GM19023 (cell line): ENCODE results near the gene SULT1E1.
A peak's percentile ranks its signal among the peaks of the same experiment; 100 is the strongest.

Experiments used
- ATAC-seq: cut with Tn5 transposase; IDR thresholded peaks from one replicate; pipeline ENCODE4 v1.9.1; 2021; ENCODE audit warnings: mild to moderate bottlenecking, moderate library complexity; ENCODE audit not compliant: unreplicated experiment

Gene SULT1E1

GRCh38 chr4:69860052-69860451 is at the start of gene SULT1E1:
SULT1E1 (minus strand) TSS chr4:69860145; CDS start chr4:69857644, 2,501 bp downstream.
- no peak for ATAC-seq

DNA sequence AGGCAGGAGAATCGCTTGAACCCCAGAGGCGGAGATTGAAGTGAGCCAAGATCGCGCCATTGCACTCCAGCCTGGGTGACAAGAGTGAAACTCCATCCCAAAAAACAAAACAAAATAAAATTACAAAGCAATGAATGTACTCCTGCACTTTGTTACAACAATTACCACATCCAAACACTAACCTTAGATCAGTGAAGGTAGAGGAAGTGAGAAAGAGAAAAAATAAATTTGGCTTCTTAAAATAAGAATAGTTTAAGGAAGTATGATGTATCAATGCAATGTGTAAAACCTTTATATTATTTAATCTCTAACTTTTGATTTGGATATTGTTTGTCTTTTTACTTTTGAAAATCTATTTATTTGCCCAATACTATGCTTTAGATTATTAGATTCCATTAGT is 49.2 kb upstream of the SULT1E1 start:
- ATAC-seq = no peak

DNA sequence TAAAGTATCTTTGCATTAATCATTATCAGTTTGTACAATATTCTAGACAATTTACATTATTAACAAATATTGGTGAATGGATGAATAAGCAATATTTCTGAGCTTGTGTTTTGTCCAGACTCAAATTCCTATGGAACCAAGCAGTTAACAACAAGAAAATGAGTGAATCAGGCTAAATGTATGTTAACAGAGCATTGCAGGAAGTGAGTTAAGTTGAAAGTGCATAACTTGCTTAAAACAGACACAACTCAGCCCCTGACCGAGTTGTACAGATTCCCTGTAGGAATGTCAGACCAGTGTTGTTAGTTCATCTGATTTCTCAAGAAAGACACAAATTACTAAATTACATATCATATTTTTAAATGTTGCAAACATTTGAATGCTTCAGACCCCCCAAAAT is 47.2 kb upstream of the SULT1E1 start:
- no peak for ATAC-seq

DNA sequence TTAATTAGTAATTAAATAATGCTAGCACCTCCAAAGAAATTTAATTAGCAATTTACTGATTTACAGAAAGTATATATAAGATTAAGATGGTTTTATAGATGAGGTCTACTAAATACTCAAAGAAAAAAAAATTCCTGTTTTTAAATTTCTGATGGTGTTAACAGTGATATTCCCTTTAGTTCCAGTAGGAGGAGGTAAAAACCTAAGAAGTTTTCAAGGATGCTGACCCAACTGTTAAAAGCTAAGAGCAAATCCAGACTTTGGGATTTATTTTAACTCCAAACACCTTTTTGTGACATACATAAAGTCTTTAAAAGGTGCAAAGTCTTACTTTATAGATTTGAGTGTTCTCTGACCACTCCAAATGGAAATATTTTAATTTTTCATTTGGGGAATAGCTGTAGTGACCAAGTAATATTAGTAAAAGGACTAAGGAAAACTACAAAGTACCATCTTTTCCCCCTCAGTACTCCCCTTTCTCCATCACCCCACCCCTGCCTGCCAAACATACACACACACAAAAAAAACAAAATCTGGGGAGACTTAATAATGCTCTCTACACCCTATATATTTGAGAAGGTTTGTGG is 36.7 kb upstream of the SULT1E1 start:
- ATAC-seq = no peak

- no peak for ATAC-seq
Measured at GRCh38 chr4:69894721-69895120, 34.8 kb upstream of the SULT1E1 start.

- no peak for ATAC-seq
Measured at GRCh38 chr4:69894186-69894585, 34.2 kb upstream of the SULT1E1 start.

GRCh38 chr4:69888336-69888735 is 28.4 kb upstream of the SULT1E1 start:
- ATAC-seq = no peak

GRCh38 chr4:69882150-69882549 is 22.2 kb upstream of the SULT1E1 start:
- no peak for ATAC-seq

DNA sequence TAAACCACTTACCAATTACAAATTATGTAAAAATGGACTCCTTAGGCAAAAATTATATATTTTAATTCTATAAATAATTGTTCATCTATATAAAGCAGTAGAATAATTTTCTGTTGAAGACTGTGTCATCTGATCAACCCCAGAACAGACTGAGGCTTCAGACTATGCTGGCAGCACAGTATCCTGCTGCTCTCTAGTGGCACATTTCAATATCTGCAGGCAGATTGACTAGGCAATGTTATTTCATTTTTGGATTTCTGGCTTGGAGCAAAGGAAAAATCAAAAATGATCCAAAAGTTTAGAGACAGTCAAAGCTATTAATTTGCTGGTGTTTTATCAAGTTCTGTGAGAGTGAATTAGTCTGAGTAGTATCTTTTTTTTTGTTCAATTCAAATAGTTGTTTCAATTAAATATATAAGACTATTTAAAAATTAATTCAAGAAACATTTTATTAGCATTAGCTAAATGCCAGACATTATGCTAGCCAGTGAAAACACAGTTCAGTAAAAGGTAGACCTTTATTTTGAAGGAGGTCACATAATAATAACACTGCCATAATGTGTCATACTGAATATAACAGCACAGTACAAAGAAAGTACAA is 21.3 kb upstream of the SULT1E1 start:
- peak; percentile 89 for ATAC-seq

DNA sequence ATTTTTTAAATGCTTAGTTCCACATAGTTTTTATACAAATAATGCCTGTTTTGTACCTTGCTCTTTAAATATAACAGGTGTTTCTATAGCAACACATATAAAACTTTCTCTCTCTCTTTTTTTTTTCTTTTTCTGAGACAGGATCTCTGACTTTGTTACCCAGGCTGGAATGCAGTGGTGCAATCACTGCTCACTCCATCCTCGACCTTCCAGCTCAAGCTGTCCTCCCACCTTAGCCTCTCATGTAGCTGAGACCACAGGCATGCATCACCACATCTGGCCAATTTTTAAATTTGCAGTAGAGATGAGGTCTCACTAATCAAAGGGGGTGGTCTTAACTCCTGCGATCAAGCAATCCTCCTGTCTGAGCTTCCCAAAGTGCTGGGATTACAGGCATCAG is 18.3 kb upstream of the SULT1E1 start:
- ATAC-seq = no peak

DNA sequence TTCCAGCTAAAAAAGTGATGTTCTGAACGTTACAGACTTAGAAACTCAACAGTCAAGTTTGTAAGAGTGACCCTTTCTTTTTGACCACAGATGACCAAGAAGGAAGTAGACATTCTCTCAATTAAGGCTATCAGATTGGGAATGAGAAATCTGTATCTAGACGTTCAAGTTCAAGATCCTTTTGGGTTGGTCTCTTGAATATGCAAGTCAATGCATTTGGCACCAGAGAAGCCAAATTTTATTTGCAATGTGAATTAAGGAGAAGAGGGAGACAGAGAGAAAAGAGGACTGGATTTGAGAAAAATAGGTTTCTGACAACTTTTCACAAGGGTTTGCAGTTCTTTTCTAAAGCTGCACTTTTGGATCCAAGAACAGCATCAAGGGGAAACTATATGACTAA is 17.5 kb upstream of the SULT1E1 start:
- no peak for ATAC-seq

- no peak for ATAC-seq
Measured at GRCh38 chr4:69876071-69876470, 16.1 kb upstream of the SULT1E1 start.

DNA sequence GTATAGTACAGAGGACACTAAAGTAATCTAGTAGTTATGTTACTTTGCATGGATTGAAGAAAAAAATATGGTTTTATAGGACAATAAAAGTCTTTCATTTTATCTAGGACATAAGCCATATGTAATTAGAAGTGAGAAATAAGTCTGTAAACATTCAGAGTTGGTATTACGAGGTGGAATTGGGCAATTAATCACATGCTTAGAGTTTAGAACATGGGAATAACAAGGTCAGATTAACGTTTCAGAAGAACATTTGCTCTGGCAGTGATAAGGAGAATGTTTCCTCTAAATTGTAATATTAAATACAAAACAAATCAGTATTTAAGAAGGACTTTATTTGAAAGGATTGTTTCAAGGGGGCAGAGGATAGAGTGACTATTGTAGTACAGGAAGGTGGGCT is 15.6 kb upstream of the SULT1E1 start:
- ATAC-seq = no peak

DNA sequence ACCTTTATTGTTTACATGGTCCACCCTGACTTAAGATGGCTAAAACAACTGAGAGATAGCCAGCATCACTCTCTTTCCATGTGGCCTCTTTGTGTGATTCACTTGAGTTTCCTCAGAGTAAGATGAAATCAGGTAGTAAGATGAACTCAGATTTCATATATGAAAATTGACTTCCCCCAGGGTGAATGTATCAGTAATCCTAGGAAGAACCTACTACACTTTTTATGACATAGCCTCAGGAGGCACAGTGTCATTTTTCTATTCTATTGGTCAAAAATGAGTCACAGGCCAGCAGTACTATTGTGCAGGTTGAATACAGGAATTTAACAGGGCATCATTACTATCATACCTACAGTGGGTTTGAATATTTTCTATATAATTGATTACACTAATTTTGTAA is 14.6 kb upstream of the SULT1E1 start:
- no peak for ATAC-seq

GRCh38 chr4:69861756-69862155 is 1.8 kb upstream of the SULT1E1 start:
- no peak for ATAC-seq

DNA sequence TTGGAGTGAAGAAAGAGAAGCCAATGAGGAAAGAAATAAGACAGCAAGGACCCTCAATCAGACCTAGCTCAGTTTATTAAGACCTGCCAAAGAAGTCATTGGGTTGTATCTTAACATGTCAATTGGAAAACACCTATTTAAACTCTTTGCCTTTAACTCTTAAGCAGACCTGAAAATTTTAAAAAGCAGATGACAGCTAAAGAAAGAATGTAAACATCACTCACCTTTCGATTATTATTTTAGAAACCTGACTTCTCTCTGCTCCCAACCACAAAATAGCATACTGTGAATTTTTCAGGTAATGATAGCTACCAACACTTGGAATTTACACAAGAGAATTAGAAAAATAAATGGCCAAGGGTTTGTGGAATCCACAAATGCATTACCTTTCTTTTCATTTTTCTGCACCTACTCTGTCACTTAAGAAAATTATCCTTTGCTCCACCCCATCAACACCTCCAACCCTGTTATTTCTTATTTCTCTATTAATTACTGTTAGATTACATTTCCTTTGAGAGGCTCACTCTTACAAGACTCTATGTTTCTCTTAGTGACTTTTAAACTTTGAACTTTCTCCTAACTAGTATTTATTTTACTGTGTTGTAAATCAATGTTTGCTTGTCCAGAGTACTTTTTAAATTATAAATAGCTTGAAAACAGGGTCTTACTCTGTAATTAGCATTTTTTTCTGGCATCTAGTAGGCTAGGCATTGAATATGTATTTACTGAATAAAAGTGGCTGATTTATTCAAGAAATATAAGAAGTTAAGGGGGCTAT is 765 bp upstream of the SULT1E1 start:
- no peak for ATAC-seq

- no peak for ATAC-seq
Measured at GRCh38 chr4:69859140-69859685, 732 bp downstream of the SULT1E1 start.

DNA sequence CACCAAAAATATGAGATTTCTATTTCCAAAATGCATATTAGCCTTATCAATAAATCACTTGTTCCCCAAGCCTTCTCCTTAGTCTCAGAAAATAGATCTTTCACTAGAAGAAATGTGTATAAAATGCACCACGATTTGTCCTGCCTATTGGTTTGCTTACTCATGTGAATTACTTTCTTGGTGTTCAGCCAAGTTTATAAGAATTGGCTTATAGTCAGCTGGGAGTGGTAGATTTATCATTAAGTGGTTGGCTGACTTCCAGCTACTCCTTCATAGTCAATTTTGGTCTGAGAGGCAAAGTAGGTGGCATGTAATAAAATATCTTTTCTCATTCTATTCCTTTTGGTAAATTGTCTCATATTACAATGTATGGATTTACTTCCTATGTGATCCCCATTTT is 1.3 kb downstream of the SULT1E1 start:
- no peak for ATAC-seq

DNA sequence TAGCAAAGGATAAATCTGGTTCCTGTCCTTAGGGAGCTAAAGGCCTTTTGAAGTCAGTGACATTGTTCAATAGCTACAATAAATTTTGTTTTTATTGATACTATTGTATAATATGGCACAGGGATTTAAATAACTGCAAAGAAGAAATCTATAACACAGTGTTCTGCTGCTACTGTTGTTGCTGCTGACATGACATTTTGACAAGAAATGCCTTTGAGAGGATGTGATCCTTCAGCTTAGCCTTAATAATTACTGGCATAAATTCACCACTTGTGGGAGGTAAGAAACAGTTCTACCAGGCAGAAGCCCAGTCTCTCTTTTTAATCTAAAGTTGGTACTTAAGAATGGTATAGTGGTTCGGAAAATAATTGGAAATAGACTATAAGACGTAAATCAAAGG is 4.1 kb downstream of the SULT1E1 start:
- ATAC-seq = no peak

- peak; percentile 90 for ATAC-seq
Measured at GRCh38 chr4:69849969-69850368, 10.0 kb downstream of the SULT1E1 start.

DNA sequence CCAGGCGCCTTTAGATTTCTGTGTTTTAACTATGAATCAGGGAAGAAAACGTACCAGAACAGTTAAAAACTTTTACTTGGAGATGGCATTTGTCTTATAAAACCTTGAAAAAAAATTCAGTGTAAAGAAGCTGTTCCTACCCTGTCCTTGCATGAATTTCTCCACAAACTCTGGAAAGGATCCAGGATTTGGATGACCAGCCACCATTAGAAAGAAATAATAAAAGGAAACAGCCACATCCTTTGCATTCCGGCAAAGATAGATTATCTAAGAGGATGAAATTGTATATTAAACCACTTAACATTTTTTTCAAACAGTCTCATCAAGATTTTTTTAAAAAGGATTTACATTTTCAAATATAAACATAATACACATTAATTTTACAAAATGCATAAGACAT is 10.6 kb downstream of the SULT1E1 start:
- ATAC-seq = no peak

- ATAC-seq = no peak
Measured at GRCh38 chr4:69848028-69848427, 11.9 kb downstream of the SULT1E1 start.
